GM21515 (cell line): Measurements from ENCODE around the gene INPP5B.

Experiments
- ATAC-seq: cut with Tn5 transposase; IDR thresholded peaks from one replicate; pipeline ENCODE4 v1.9.1; 2021; ENCODE audit not compliant: unreplicated experiment

Gene INPP5B

GRCh38 chr1:37845049-37845646, 101.7 kb downstream of the INPP5B start:
- ATAC-seq: no peak

DNA sequence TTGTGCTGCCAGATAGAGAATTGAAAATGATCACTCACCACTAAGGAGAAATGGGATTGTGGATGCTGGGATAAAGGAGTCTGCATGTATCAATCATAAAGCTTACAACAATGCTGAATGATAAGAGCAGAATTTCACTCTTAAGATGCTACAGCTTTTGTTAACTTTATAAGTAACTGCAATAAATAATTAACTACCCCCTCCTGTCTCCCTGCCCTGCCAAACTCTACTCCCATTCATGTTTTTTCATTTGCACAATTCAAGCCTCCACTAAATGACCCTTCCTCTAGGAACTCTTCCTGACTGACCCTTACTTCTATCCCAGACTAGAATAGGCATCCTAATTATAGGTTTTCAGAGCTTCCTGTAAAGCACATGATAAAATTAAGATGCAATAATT, 102.3 kb downstream of the INPP5B start:
- ATAC-seq: no peak

- ATAC-seq: no peak
Measured at GRCh38 chr1:37841652-37842051, 105.2 kb downstream of the INPP5B start.

GRCh38 chr1:37840711-37841110, 106.1 kb downstream of the INPP5B start:
- ATAC-seq: no peak

- ATAC-seq: no peak
Measured at GRCh38 chr1:37839676-37840075, 107.2 kb downstream of the INPP5B start.

GRCh38 chr1:37836788-37837187, 110.1 kb downstream of the INPP5B start:
- no peak for ATAC-seq

- no peak for ATAC-seq
Measured at GRCh38 chr1:37831809-37832208, 115.0 kb downstream of the INPP5B start.

- ATAC-seq: no peak
Measured at GRCh38 chr1:37831109-37831508, 115.7 kb downstream of the INPP5B start.

GRCh38 chr1:37828410-37829074, 118.3 kb downstream of the INPP5B start:
- ATAC-seq: no peak

DNA sequence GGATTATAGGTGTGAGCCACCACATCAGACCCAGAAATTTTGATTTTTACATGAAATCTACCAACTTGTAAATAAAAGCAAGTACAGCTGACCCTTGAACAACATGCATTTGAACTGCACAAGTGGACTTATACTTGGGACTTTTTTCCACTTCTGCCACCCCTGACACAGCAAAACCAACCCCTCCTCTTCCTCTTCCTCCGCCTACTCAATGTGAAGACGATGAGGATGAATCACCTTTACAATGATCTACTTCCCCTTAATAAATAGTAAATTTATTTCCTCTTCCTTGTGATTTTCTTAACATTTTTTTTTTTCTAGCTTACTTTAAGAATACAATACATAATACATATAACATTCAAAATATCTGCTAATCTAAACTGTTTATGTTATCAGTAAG, 121.3 kb downstream of the INPP5B start:
- no peak for ATAC-seq

GRCh38 chr1:37824001-37824400, 122.9 kb downstream of the INPP5B start:
- no peak for ATAC-seq

DNA sequence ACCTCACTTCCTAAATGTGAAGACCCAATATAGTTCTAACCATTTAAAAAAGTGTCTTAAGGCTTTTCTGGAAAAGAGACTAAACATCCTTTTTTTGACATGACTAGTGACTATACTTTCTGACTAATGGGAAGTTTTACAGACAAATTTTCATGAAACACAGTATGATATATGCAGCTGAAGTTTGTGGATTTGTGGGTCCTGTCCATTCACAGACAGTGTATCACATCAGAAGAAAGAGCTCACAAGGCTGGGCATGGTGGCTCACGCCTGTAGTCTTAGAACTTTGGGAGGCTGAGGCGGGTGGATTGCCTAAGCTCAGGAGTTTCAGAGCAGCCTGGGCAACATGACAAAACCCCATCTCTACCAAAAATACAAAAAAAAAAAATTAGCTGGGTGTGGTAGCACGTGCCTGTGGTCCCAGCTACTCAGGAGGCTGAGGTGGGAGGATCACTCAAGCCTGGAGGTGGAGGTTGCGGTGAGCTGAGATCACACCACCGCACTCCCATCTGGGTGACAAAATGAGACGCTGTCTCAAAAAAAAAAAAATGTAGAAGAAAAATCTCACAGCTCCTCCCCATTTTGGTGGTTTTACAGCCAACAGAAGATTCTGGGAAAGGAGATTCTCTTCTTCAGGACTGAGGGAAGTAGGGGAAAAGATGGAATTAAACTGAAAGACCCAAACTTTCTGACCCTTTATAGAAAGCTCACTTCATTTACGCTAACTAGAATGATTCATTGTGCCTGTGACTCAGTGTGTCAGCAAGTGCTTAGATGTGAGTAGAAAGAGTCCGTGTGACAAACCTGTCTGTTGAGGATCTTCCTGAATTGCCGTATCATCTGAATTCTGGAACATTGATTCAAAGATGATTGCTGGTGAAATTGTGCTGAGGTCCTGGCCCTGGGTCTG, 123.7 kb downstream of the INPP5B start:
- ATAC-seq: no peak

DNA sequence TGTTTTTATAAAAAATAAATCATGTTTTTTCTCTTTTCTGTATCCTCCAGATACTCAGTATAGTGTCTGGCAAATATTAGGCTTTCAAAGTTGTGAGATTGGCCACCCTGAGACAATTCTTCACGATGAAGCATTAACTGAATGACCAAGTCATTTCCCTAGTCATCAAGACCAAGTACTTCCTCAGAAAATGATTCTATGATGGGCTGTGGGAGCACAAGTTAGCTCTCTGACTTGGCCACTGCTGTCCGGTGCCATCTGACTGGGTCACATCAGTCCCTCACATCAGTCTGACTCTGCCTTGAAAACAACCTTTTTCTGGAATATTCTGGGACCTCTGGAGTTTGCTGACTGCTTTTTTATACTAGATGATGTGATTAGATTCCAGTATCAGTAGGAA, 125.4 kb downstream of the INPP5B start:
- ATAC-seq: no peak

DNA sequence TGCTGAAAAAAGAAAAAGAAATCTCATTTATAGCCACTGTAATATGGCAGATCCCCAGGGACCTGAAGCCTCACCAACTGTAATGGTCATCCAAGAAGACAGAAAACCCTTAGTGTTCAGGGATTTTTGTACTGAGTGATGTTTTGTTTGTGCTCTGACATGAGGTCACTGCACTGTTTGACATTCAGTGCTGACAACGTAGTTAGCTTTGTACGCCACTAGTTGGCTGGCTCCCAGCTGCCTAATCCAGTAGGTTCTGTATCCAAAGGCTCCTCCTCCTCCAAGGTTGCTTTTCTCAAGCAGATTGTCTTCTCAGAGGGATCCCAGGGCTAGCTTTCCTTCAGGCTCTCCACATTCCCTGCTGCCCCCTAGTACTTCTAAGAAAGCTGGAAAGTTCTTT, 129.4 kb downstream of the INPP5B start:
- no peak for ATAC-seq

GRCh38 chr1:37814252-37814651, 132.6 kb downstream of the INPP5B start:
- no peak for ATAC-seq

- ATAC-seq: no peak
Measured at GRCh38 chr1:37813529-37814145, 133.2 kb downstream of the INPP5B start.

GRCh38 chr1:37811027-37811655, 135.7 kb downstream of the INPP5B start:
- ATAC-seq: no peak
